Effector CD8-positive, alpha-beta T cell (primary cell): ENCODE measurements around the gene SH3RF1.
"Not testable (repeated sequence)": the region's sequence is repeated elsewhere in the genome, so short reads cannot be mapped to it uniquely, and the experiment has no call there.

Experiments
- DNase-seq: peaks from one replicate; lab custom pipeline; 2025; lab: John Stamatoyannopoulos, UW

The SH3RF1 gene

DNA sequence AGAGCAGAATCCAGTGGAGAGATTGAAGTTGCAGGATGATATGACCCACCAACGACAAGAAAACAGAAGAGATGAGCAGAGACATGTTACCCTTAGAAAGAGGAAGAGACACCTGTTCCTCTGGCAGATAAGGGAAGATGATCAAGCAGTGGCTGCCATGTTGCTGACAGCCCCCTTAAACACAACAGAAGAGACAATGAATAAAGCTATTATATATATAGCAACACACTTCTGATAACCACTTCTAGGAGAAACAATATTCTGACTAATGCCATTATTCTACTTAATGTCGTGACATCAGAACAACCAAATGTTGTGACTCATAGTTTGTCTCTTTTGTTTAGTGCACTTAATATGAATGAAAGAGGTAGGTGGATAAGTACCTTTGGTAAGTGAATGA is 44.9 kb downstream of the SH3RF1 start:
- DNase-seq: no peak

DNA sequence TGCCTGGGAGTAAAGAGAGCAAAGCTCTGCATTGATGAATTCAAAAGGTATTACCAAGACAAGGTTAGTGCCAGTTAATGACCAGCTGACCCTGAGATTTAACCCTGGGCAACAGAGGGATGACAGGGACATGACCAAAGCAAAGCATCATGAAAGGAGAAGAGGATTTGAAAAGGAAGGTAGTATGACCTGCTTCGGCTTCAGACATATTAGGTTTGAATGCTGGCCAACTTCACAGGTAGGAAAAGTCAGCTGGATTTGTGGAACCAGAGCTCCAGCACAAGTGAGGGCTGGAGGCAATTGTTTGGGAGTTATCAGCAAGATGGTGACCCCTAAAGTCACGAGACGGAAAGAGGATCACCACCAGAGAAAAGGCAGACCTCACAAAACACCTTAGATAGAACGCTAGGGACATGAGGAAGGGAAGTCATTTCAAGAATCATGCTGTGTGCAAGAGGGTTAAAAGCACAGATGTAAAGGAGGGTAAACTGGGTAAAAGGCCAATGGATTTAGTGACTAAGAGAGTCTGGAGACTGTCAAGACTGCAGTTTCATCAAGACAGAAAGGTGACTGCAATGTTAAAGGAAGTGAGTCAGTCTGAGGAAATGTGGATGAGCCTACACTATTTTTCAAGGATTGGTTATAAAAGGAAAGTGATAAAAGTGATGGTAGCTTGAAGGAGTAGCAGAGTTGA is 45.6 kb downstream of the SH3RF1 start:
- DNase-seq: no peak

DNA sequence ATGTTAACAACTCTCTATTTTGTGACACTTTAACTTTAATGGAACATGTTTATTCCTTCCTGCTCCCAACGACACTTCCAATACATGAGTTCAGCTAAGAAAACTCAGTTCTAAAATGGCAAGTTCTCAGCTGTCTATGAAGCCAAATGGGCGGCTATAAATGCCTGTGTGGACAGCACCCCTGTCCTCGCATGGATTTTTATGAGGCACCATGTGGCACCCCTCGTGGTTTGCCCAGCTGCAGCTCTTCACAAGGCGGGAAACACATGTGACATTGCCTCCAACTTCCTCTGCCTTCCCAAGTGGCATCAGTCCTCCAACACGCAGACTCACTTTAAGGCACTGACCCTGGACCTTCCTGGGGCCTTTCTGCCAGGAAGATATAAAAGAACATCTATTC is 48.0 kb downstream of the SH3RF1 start:
- DNase-seq: no peak

DNA sequence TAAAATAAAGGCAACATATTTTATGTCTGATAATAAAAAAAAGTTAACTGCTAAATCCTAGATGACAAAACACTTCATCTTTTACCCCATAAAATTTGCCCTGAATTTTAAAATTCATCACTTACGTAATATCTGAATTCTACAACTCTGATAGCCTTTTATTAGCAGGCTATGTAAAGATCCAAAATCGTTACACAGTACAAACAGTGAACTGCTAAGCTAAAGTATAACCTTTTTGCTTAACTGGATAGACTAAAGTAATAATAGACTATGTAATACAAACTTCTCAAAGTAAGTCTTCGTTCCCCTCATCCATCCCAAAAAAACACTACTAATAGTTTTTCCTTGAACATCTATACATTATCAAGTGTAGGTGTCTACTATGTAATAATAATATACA is 49.1 kb downstream of the SH3RF1 start:
- no peak for DNase-seq

GRCh38 chr4:169220854-169221411 is 49.8 kb downstream of the SH3RF1 start:
- DNase-seq: no peak

GRCh38 chr4:169220447-169220846 is 50.3 kb downstream of the SH3RF1 start:
- DNase-seq: no peak

GRCh38 chr4:169219440-169219839 is 51.3 kb downstream of the SH3RF1 start:
- DNase-seq: no peak

DNA sequence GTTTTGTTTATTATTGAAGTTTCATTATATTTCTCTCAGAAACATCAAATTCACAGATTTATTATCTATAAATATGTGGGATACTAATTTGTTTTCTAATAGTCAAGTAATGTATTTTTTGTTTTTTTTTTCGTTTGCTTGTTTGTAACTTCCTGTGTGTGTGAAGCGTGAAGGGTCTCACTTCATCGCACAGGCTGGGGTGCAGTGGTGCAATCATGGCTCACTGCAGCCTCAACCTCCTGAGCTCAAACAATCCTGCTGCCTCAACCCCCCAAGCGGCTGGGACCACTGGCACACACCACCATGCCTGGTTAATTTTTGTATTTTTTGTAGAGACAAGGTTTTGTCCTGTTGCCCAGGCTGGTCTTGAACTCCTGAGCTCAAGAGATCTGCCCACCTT is 55.1 kb downstream of the SH3RF1 start:
- no peak for DNase-seq

DNA sequence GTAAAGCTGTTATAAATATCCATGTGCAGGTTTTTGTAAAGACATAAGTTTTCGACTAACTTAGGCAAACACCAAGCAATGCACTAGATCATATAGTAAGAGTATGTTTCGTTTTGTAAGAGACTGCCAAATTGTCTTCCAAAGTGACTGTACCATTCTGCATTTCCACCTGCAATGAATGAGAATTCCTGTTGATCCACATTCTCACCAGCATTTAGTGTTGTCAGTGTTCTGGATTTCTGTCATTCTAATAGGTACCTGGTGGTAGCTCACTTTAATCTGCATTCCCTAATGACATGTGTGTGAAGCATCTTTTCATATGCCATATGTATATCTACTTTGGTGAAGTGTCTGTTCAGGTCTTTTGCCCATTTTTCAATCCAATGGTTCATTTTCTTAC is 57.8 kb downstream of the SH3RF1 start:
- DNase-seq: no peak

- no peak for DNase-seq
Observed at GRCh38 chr4:169210504-169211118, 60.1 kb downstream of the SH3RF1 start.

GRCh38 chr4:169209388-169209883 is 61.3 kb downstream of the SH3RF1 start:
- DNase-seq: no peak

DNA sequence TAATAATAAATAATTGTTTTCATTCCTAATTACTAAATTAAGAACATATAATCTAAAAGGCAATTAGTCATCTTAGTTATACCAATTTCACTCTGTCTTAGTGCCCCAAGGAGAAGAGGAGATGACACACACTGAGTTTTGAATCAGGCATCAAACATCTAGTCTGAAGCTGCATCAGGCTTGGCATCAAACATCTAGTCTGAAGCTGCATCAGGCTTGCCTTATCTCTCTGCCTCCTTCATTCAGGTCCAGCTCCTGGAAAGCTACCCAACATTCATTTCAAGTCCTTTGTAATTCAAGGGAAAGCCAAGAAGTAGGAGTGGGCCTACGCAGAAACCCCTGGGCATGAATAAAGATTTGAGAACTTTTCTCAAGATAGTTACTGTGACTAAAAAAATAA is 62.2 kb downstream of the SH3RF1 start:
- no peak for DNase-seq

- no peak for DNase-seq
Observed at GRCh38 chr4:169208090-169208455, 62.7 kb downstream of the SH3RF1 start.

DNA sequence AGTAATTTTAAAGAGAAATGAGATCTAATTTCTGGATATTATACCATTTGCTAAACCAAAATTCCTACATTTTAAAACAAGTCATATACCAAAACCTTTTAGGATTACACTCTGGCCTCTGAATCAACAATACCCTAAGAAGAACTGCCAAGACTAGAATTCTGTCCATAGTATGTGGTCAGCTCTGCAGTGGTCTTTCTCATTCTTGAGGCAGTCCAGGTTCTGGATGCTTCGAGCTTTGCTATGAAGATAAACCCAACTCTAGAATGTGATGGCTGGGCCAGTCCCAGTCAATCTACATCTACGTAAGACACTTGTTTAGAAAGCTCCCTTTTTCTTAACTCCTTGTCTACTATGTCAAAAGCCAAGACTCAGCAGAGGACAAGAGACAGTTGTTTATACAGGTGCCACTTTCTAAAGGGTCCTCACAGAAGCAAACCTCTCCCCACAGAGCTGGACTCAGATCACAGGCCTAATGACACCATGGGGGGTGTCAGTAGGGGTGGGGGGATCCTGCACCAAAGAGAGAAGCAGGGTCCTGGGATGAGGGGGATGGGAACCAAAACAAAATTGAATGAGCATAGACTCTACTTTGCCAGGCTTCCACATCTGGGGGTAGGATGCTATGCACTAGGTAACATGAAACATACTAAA is 63.2 kb downstream of the SH3RF1 start:
- no peak for DNase-seq

DNA sequence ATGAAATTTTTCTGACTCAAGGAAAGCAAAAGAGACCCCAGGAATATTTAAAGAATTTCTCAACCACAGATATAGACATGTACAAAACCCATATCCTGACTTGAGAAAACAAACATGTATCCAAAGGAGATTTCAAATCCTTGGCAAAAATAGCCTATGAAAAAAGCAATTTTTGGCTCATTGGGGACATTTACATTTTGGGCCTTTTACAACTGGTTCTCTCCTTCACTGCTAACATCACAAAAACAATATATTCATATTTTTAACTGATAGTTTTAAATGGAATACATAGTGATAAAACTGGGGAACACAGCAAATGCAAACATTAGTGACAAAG is 65.0 kb downstream of the SH3RF1 start:
- no peak for DNase-seq

DNA sequence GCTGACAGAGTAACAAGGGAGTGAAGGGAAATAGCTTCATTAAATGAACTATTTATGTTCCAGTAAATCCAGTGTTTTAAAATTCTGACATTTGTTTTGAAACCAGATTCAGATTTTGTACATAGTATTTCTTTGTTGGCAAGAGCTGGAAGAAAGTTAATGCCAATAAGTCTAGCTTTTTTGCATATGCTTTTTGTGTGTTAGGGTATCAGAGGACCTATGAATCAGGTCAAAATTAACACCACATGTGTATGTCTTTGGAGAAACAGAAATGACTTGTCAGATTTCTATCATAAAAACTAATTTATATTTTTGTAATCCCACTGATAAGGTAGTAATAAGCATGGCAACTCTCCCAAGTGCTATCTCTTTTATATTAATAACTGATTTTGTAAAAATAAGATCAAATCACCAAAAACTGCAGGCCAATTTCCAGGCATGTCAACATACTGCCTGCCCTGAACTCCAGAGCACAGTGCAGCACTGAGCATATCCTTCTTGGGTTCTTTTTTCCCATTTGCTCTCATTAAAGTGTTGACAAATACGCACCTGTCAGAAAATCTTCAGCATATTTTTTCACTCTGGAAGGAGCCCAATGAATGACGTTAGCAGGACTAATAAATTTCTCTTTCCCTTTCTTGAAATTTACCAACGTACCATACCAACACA is 65.5 kb downstream of the SH3RF1 start:
- DNase-seq: no peak

DNA sequence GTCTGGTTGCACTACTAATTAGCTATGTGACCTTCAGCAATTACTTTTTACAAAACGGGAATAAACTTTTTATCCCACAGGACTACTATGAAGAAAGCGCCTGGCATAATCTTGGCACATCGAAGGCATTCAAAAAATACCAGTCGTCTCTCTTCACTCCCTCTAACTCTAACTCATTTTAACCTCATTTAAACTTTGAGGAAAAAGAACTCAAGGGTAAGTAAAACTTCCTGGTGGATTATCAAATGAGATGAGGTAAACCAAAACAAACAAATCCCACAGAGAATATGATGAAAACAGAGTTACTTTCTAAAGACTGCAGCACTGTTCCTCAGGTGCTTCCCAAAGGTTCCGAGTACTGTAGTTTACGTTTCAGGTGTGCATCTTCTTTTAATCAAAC is 66.9 kb downstream of the SH3RF1 start:
- no peak for DNase-seq

DNA sequence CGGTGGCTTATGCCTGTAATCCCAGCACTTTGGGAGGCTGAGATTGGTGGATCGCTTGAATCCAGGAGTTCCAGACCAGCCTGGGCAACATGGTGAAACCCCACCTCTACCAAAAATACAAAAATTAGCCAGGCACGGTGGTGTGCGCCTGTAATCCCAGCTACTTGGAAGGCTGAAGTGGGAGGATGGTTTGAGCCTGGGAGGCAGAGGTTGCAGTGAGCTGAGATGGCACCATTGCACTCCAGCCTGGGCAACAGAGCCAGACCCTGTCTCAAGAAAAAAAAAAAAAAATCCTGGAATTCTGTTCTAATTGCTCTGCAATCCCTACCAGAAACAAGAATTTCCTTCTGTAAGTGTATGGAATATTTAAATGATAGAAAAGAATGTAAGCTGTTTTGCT is 67.5 kb downstream of the SH3RF1 start:
- DNase-seq: not testable (repeated sequence)

GRCh38 chr4:169202878-169203277 is 67.9 kb downstream of the SH3RF1 start:
- DNase-seq: no peak

- no peak for DNase-seq
Observed at GRCh38 chr4:169202145-169202699, 68.5 kb downstream of the SH3RF1 start.

GRCh38 chr4:169201222-169202144 is 69.3 kb downstream of the SH3RF1 start:
- no peak for DNase-seq
